BE2C (cell line): ENCODE data around the gene HSBP1.

Source experiments
- DNase-seq: peaks from one replicate; pipeline ENCODE4 v3.0.0-alpha.2; 2020
- H3K27me3 ChIP-seq: fragments of 250-450 bp; sonication (Bioruptor Pico); 2 replicates; pipeline ENCODE4 v1.5.1; 2020; ENCODE audit warnings: mild to moderate bottlenecking
- H3K36me3 ChIP-seq: fragments of 250-450 bp; sonication (Bioruptor Pico); 2 replicates; pipeline ENCODE4 v1.5.1; 2020; ENCODE audit warnings: mild to moderate bottlenecking
- H3K4me1 ChIP-seq: fragments of 250-450 bp; sonication (Bioruptor Pico); 2 replicates; pipeline ENCODE4 v1.5.1; 2020
- H3K4me3 ChIP-seq: 2 replicates; pipeline ENCODE4 v1.5.1; 2011; ENCODE audit warnings: low read depth, low read length
- H3K9me3 ChIP-seq: fragments of 250-450 bp; sonication (Bioruptor Pico); 2 replicates; pipeline ENCODE4 v1.5.1; 2020
- CTCF ChIP-seq: IDR thresholded peaks from 2 replicates; pipeline ENCODE4 v1.5.1; 2012; ENCODE audit warnings: mild to moderate bottlenecking, low read depth, low read length

Gene HSBP1

GRCh38 chr16:83799336-83799735, 8.4 kb upstream of the HSBP1 start:
- Histone ChIP-seq H3K36me3 (no peaks in the 10 kb centered on the region), H3K9me3 (no peaks in the 10 kb centered on the region), H3K4me1 (no peaks in the 10 kb centered on the region), H3K4me3 (no peak overlapping the region), H3K27me3 (peaks cover 28% of the 10 kb centered on the region)
- DNase-seq: no peak
- no peak for TF ChIP-seq CTCF

GRCh38 chr16:83802135-83802534, 5.6 kb upstream of the HSBP1 start:
- Histone ChIP-seq H3K36me3 (no peaks in the 10 kb centered on the region), H3K4me1 (no peaks in the 10 kb centered on the region), H3K9me3 (no peaks in the 10 kb centered on the region), H3K27me3 (peaks cover 30% of the 10 kb centered on the region), H3K4me3 (no peak overlapping the region)
- TF ChIP-seq CTCF: no peak
- DNase-seq: no peak

- DNase-seq: no peak
- Histone ChIP-seq H3K9me3 (no peaks in the 10 kb centered on the region), H3K36me3 (no peaks in the 10 kb centered on the region), H3K4me1 (no peaks in the 10 kb centered on the region), H3K27me3 (peaks cover 24% of the 10 kb centered on the region), H3K4me3 (no peak overlapping the region)
- TF ChIP-seq CTCF: no peak
These were observed 5.1 kb upstream of the HSBP1 start for GRCh38 chr16:83802554-83803205.

GRCh38 chr16:83803811-83804210, 4.0 kb upstream of the HSBP1 start:
- H3K4me1 ChIP-seq: no peaks in the 10 kb centered on the region
- no peak for TF ChIP-seq CTCF
- DNase-seq: no peak
- H3K27me3 ChIP-seq: peaks cover 20% of the 10 kb centered on the region
- H3K9me3 ChIP-seq: no peaks in the 10 kb centered on the region
- H3K4me3 ChIP-seq: no peak overlapping the region
- H3K36me3 ChIP-seq: no peaks in the 10 kb centered on the region

- no peak for DNase-seq
- no peak for TF ChIP-seq CTCF
These were observed 3.4 kb upstream of the HSBP1 start for GRCh38 chr16:83804366-83804765.

GRCh38 chr16:83806036-83806435, 1.7 kb upstream of the HSBP1 start:
- peaks cover 11% of the 10 kb centered on the region; the same call in 1 of the 2 replicates for H3K27me3 ChIP-seq
- no peaks in the 10 kb centered on the region for H3K4me1 ChIP-seq
- peaks cover 4% of the 10 kb centered on the region for H3K36me3 ChIP-seq
- no peaks in the 10 kb centered on the region for H3K9me3 ChIP-seq
- no peak for DNase-seq
- H3K4me3 ChIP-seq: no peak overlapping the region
- no peak for TF ChIP-seq CTCF

More at GRCh38 chr16:83804366-83804765, 3.4 kb upstream of the HSBP1 start:
- no peaks in the 10 kb centered on the region for H3K9me3 ChIP-seq
- peaks cover 20% of the 10 kb centered on the region for H3K27me3 ChIP-seq
- no peak overlapping the region for H3K4me3 ChIP-seq
- no peaks in the 10 kb centered on the region for H3K4me1 ChIP-seq
- H3K36me3 ChIP-seq: no peaks in the 10 kb centered on the region
